ENCODE measurements around the gene ZSCAN18. TPM values are rescaled to one million over a fixed set of nuclear protein-coding genes. Genes with fewer than 3 reads are reported as not detected.

The ZSCAN18 gene
- polyA plus RNA-seq, 4 donors = 85.2 to 114 (median 86.2) TPM

GRCh38 chr19:58046856-58047255 lies 51.2 kb downstream of the ZSCAN18 start:
- DNase-seq (ENCODE audit: low read depth in 4 of 4, low spot score in 3 of 4) = no peak

GRCh38 chr19:58045411-58046050 lies 52.5 kb downstream of the ZSCAN18 start:
- DNase-seq (ENCODE audit: low read depth in 4 of 4, low spot score in 3 of 4) = no peak

GRCh38 chr19:58044886-58045285 lies 53.1 kb downstream of the ZSCAN18 start:
- DNase-seq (ENCODE audit: low read depth in 4 of 4, low spot score in 3 of 4) = no peak

GRCh38 chr19:58044391-58044790 lies 53.6 kb downstream of the ZSCAN18 start:
- no peak for DNase-seq (ENCODE audit: low read depth in 4 of 4, low spot score in 3 of 4)

- DNase-seq (ENCODE audit: low read depth in 4 of 4, low spot score in 3 of 4) = no peak
Measured at GRCh38 chr19:58042495-58043340, 55.3 kb downstream of the ZSCAN18 start.

- no peak for DNase-seq (ENCODE audit: low read depth in 4 of 4, low spot score in 3 of 4)
Measured at GRCh38 chr19:58040751-58041525, 57.1 kb downstream of the ZSCAN18 start.

GRCh38 chr19:58038688-58039204 lies 59.3 kb downstream of the ZSCAN18 start:
- no peak for DNase-seq (ENCODE audit: low read depth in 4 of 4, low spot score in 3 of 4)

- no peak for DNase-seq (ENCODE audit: low read depth in 4 of 4, low spot score in 3 of 4)
Measured at GRCh38 chr19:58037927-58038687, 59.9 kb downstream of the ZSCAN18 start.

- DNase-seq (ENCODE audit: low read depth in 4 of 4, low spot score in 3 of 4) = no peak
Measured at GRCh38 chr19:58035863-58036262, 62.2 kb downstream of the ZSCAN18 start.

- no peak for DNase-seq (ENCODE audit: low read depth in 4 of 4, low spot score in 3 of 4)
Measured at GRCh38 chr19:58034477-58034793, 63.6 kb downstream of the ZSCAN18 start.

Other genes with a start within 250 kb of the ZSCAN18 start
- 10 to 100 TPM; 19.8 to 30.7 (median 24.3) TPM for gene ZNF587, start 248.4 kb downstream of the ZSCAN18 start, polyA plus RNA-seq (ENCODE audit: insufficient read length in 4 of 4)
- gene ZNF814, start 209.2 kb downstream of the ZSCAN18 start, polyA plus RNA-seq (ENCODE audit: insufficient read length in 4 of 4) = 10 to 100 TPM; 45.2 to 66.4 (median 52.7) TPM
- 10 to 100 TPM; 20.3 to 23.1 (median 21.8) TPM for gene ZNF417, start 181.6 kb downstream of the ZSCAN18 start, polyA plus RNA-seq (ENCODE audit: insufficient read length in 4 of 4)
- gene ZNF418, start 162.8 kb downstream of the ZSCAN18 start, polyA plus RNA-seq (ENCODE audit: insufficient read length in 4 of 4) = 10 to 100 TPM; 19.0 to 21.9 (median 19.5) TPM
- 10 to 100 TPM in 1 of 4 donors, 1 to 10 TPM in 3; 8.1 to 10.3 (median 9.1) TPM for gene ZNF256, start 150.5 kb downstream of the ZSCAN18 start, polyA plus RNA-seq (ENCODE audit: insufficient read length in 4 of 4)
- 1 to 10 TPM; 1.4 to 3.5 (median 1.7) TPM for gene C19orf18, start 123.7 kb downstream of the ZSCAN18 start, polyA plus RNA-seq (ENCODE audit: insufficient read length in 4 of 4)
- gene ZNF606, start 95.4 kb downstream of the ZSCAN18 start, polyA plus RNA-seq (ENCODE audit: insufficient read length in 4 of 4) = 10 to 100 TPM; 30.7 to 33.9 (median 32.3) TPM
- 1 to 10 TPM; 2.0 to 5.7 (median 3.9) TPM for gene ZSCAN1, start 64.2 kb downstream of the ZSCAN18 start, polyA plus RNA-seq (ENCODE audit: insufficient read length in 4 of 4)
- 10 to 100 TPM; 18.6 to 23.1 (median 22.2) TPM for gene ZNF135, start 38.9 kb downstream of the ZSCAN18 start, polyA plus RNA-seq (ENCODE audit: insufficient read length in 4 of 4)
- 10 to 100 TPM; 18.8 to 26.1 (median 24.1) TPM for gene ZNF329, start 52.6 kb upstream of the ZSCAN18 start, polyA plus RNA-seq (ENCODE audit: insufficient read length in 4 of 4)
- gene ZNF274, start 84.8 kb upstream of the ZSCAN18 start, polyA plus RNA-seq (ENCODE audit: insufficient read length in 4 of 4) = 10 to 100 TPM; 18.1 to 22.7 (median 19.1) TPM
- 10 to 100 TPM; 29.7 to 37.0 (median 33.2) TPM for gene ZNF544, start 130.7 kb upstream of the ZSCAN18 start, polyA plus RNA-seq (ENCODE audit: insufficient read length in 4 of 4)
- gene ZNF8, start 180.7 kb upstream of the ZSCAN18 start, polyA plus RNA-seq (ENCODE audit: insufficient read length in 4 of 4) = 1 to 10 TPM; 6.4 to 7.5 (median 7.0) TPM
- 10 to 100 TPM; 46.2 to 51.0 (median 49.4) TPM for gene ERVK3-1, start 207.1 kb upstream of the ZSCAN18 start, polyA plus RNA-seq (ENCODE audit: insufficient read length in 4 of 4)
- 1 to 10 TPM; 3.4 to 3.8 (median 3.5) TPM for gene ZSCAN22, start 228.8 kb upstream of the ZSCAN18 start, polyA plus RNA-seq (ENCODE audit: insufficient read length in 4 of 4)